Rectal smooth muscle tissue (tissue), 1 donor: ENCODE results near the gene PLGRKT.

Source experiments
- H3K27ac ChIP-seq: one replicate; pipeline ENCODE4 v1.7.0; 2013; ENCODE audit warnings: low read depth, low read length, inconsistent platforms
- H3K27me3 ChIP-seq: one replicate; pipeline ENCODE4 v1.7.0; 2013; ENCODE audit warnings: low read length; ENCODE audit not compliant: control insufficient read depth, insufficient read depth
- H3K36me3 ChIP-seq: one replicate; pipeline ENCODE4 v1.7.0; 2013; ENCODE audit warnings: low read length; ENCODE audit not compliant: control insufficient read depth, insufficient read depth
- H3K4me1 ChIP-seq: one replicate; pipeline ENCODE4 v1.7.0; 2013; ENCODE audit warnings: low read length; ENCODE audit not compliant: control insufficient read depth, insufficient read depth
- H3K4me3 ChIP-seq: one replicate; pipeline ENCODE4 v1.7.0; 2013; ENCODE audit warnings: low read length
- H3K9ac ChIP-seq: one replicate; pipeline ENCODE4 v1.7.0; 2013; ENCODE audit warnings: low read length

PLGRKT gene

GRCh38 chr9:5310851-5311250 is 126.9 kb downstream of the PLGRKT start:
- no peak overlapping the region for H3K27ac ChIP-seq
- H3K9ac ChIP-seq: no peak overlapping the region
- no peaks in the 10 kb centered on the region for H3K4me1 ChIP-seq
- no peaks in the 10 kb centered on the region for H3K27me3 ChIP-seq
- no peak overlapping the region for H3K4me3 ChIP-seq
- no peaks in the 10 kb centered on the region for H3K36me3 ChIP-seq
